Neural progenitor cell (in vitro differentiated cells): ENCODE measurements around the gene HUS1. TPM values are rescaled to one million over a fixed set of nuclear protein-coding genes. Genes with fewer than 3 reads are reported as not detected.

Source experiments
- DNase-seq: peaks from one replicate; pipeline ENCODE4 v3.0.0-alpha.2; 2016; ENCODE audit warnings: low spot score
- H2AFZ ChIP-seq: fragments of 200-600 bp; sonication (generic); replicated peaks from 2 replicates; pipeline ENCODE4 v1.6.1; 2016; ENCODE audit warnings: antibody characterized with exemption
- H3F3A ChIP-seq: fragments of 200-600 bp; sonication (generic); 2 replicates; pipeline ENCODE4 v1.6.1; 2016; ENCODE audit warnings: antibody characterized with exemption, low read depth
- H3K27ac ChIP-seq: fragments of 200-600 bp; sonication (generic); 2 replicates; pipeline ENCODE4 v1.5.1; 2016; ENCODE audit warnings: mild to moderate bottlenecking
- H3K27me3 ChIP-seq: fragments of 200-600 bp; sonication (generic); 2 replicates; pipeline ENCODE4 v1.6.1; 2016; ENCODE audit warnings: mild to moderate bottlenecking, moderate library complexity
- H3K36me3 ChIP-seq: fragments of 200-600 bp; sonication (generic); 2 replicates; pipeline ENCODE4 v1.5.1; 2016
- H3K4me1 ChIP-seq: fragments of 200-600 bp; sonication (generic); 2 replicates; pipeline ENCODE4 v1.6.1; 2016; ENCODE audit warnings: mixed run types
- H3K4me2 ChIP-seq: fragments of 200-600 bp; sonication (generic); 2 replicates; pipeline ENCODE4 v1.6.1; 2016
- H3K4me3 ChIP-seq: fragments of 200-600 bp; sonication (generic); 2 replicates; pipeline ENCODE4 v1.5.1; 2016
- H3K79me2 ChIP-seq: fragments of 200-600 bp; sonication (generic); 2 replicates; pipeline ENCODE4 v1.6.1; 2016; ENCODE audit warnings: low read depth
- H3K9ac ChIP-seq: fragments of 200-600 bp; sonication (generic); 2 replicates; pipeline ENCODE4 v1.6.1; 2016
- H3K9me3 ChIP-seq: fragments of 200-600 bp; sonication (generic); 2 replicates; pipeline ENCODE4 v1.5.1; 2016; ENCODE audit warnings: low read depth
- H4K20me1 ChIP-seq: fragments of 200-600 bp; sonication (generic); 2 replicates; pipeline ENCODE4 v1.6.1; 2016; ENCODE audit warnings: low read depth
- H3K27ac Mint-ChIP-seq: 3 replicates; pipeline ENCODE4 v1.8.0; 2021; ENCODE audit warnings: mixed read lengths
- H3K27me3 Mint-ChIP-seq: 2 replicates; pipeline ENCODE4 v1.8.0; 2022; ENCODE audit warnings: low read depth, mild to moderate bottlenecking, inconsistent platforms, moderate library complexity, mixed read lengths; ENCODE audit not compliant: insufficient read depth
- H3K36me3 Mint-ChIP-seq: 3 replicates; pipeline ENCODE4 v1.8.0; 2021; ENCODE audit warnings: mixed read lengths
- H3K4me1 Mint-ChIP-seq: 3 replicates; pipeline ENCODE4 v1.8.0; 2021; ENCODE audit warnings: mixed read lengths
- H3K4me3 Mint-ChIP-seq: 3 replicates; pipeline ENCODE4 v1.8.0; 2021; ENCODE audit warnings: mild to moderate bottlenecking, moderate library complexity, mixed read lengths
- H3K9me3 Mint-ChIP-seq: 3 replicates; pipeline ENCODE4 v1.8.0; 2020; ENCODE audit warnings: mixed read lengths
- CTCF ChIP-seq: fragments of 200-600 bp; sonication (generic); IDR thresholded peaks from 2 replicates; pipeline ENCODE4 v1.5.1; 2017; ENCODE audit warnings: antibody characterized with exemption, mild to moderate bottlenecking
- EZH2 ChIP-seq: fragments of 200-600 bp; sonication (generic); IDR thresholded peaks from 2 replicates; pipeline ENCODE4 v1.6.1; 2017; ENCODE audit warnings: antibody characterized with exemption, mild to moderate bottlenecking, moderate library complexity
- EZH2phosphoT487 ChIP-seq: fragments of 200-600 bp; sonication (generic); IDR thresholded peaks from 2 replicates; pipeline ENCODE4 v1.6.1; 2017; ENCODE audit warnings: antibody characterized with exemption
- total RNA-seq: library from RNA; depleted of rRNA; stranded (reverse); fragments of >200 nt; gene quantifications from 2 replicates; pipeline ENCODE4 v1.2.3, GENCODE V29; 2015; ENCODE audit warnings: low replicate concordance

HUS1 gene
- total RNA-seq, 1 donor from 2014 or later: 48.7 TPM

- peaks cover 25% of the 10 kb centered on the region for H3K4me1 ChIP-seq
- H3F3A ChIP-seq: no peaks in the 10 kb centered on the region
- no peaks in the 10 kb centered on the region for H4K20me1 ChIP-seq
- H3K9me3 ChIP-seq: no peaks in the 10 kb centered on the region
- H3K4me3 ChIP-seq: no peak overlapping the region
- Mint-ChIP-seq H3K36me3 (no peaks in the 10 kb centered on the region), H3K27ac (no peak overlapping the region), H3K27me3 (peaks cover 10% of the 10 kb centered on the region), H3K4me3 (no peak overlapping the region), H3K4me1 (peaks cover 51% of the 10 kb centered on the region), H3K9me3 (peaks cover 2% of the 10 kb centered on the region)
- no peak for TF ChIP-seq EZH2
- TF ChIP-seq CTCF: no peak
- TF ChIP-seq EZH2phosphoT487: no peak
- H3K9ac ChIP-seq: no peak overlapping the region
- peak overlapping the region; percentile 31 for H3K4me2 ChIP-seq
- no peak overlapping the region for H3K27ac ChIP-seq
- no peaks in the 10 kb centered on the region for H3K36me3 ChIP-seq
- no peak for DNase-seq
- H3K79me2 ChIP-seq: no peaks in the 10 kb centered on the region
- peak overlapping the region; percentile 70 for H2AFZ ChIP-seq
- H3K27me3 ChIP-seq: no peaks in the 10 kb centered on the region
Observed at GRCh38 chr7:47934831-47935230, 44.6 kb downstream of the HUS1 start.

GRCh38 chr7:47933215-47933614, 46.2 kb downstream of the HUS1 start:
- peaks cover 25% of the 10 kb centered on the region for H3K4me1 ChIP-seq
- H3K4me3 Mint-ChIP-seq: no peak overlapping the region
- H3K36me3 Mint-ChIP-seq: no peaks in the 10 kb centered on the region
- TF ChIP-seq EZH2phosphoT487: no peak
- no peak for TF ChIP-seq CTCF
- TF ChIP-seq EZH2: no peak
- H3K27me3 ChIP-seq: no peaks in the 10 kb centered on the region
- no peak overlapping the region for H2AFZ ChIP-seq
- H3K27ac Mint-ChIP-seq: no peak overlapping the region
- H3K9me3 ChIP-seq: no peaks in the 10 kb centered on the region
- H3K9me3 Mint-ChIP-seq: peaks cover 2% of the 10 kb centered on the region
- no peaks in the 10 kb centered on the region for H4K20me1 ChIP-seq
- H3F3A ChIP-seq: no peaks in the 10 kb centered on the region
- H3K4me3 ChIP-seq: no peak overlapping the region
- H3K4me2 ChIP-seq: no peak overlapping the region
- no peak for DNase-seq
- peaks cover 15% of the 10 kb centered on the region for H3K27me3 Mint-ChIP-seq
- no peak overlapping the region for H3K9ac ChIP-seq
- no peaks in the 10 kb centered on the region for H3K36me3 ChIP-seq
- H3K27ac ChIP-seq: no peak overlapping the region
- no peaks in the 10 kb centered on the region for H3K79me2 ChIP-seq
- peaks cover 42% of the 10 kb centered on the region for H3K4me1 Mint-ChIP-seq

GRCh38 chr7:47932466-47933037, 46.9 kb downstream of the HUS1 start:
- Mint-ChIP-seq H3K4me1 (peaks cover 40% of the 10 kb centered on the region), H3K27ac (no peak overlapping the region), H3K9me3 (peaks cover 2% of the 10 kb centered on the region), H3K4me3 (no peak overlapping the region), H3K27me3 (peaks cover 15% of the 10 kb centered on the region), H3K36me3 (no peaks in the 10 kb centered on the region)
- no peak for TF ChIP-seq CTCF
- no peak for TF ChIP-seq EZH2
- TF ChIP-seq EZH2phosphoT487: no peak
- H3K4me2 ChIP-seq: no peak overlapping the region
- H2AFZ ChIP-seq: no peak overlapping the region
- H3K9me3 ChIP-seq: no peaks in the 10 kb centered on the region
- H3K27ac ChIP-seq: no peak overlapping the region
- H3K4me3 ChIP-seq: no peak overlapping the region
- no peaks in the 10 kb centered on the region for H3K27me3 ChIP-seq
- H3K79me2 ChIP-seq: no peaks in the 10 kb centered on the region
- DNase-seq: no peak
- H3F3A ChIP-seq: no peaks in the 10 kb centered on the region
- no peaks in the 10 kb centered on the region for H3K36me3 ChIP-seq
- peaks cover 25% of the 10 kb centered on the region for H3K4me1 ChIP-seq
- no peak overlapping the region for H3K9ac ChIP-seq
- no peaks in the 10 kb centered on the region for H4K20me1 ChIP-seq
